ENCODE results near the gene TRPV3. TPM values are rescaled to one million over a fixed set of nuclear protein-coding genes. Genes with fewer than 3 reads are reported as not detected.
"Not testable (repeated sequence)": the region's sequence is repeated elsewhere in the genome, so short reads cannot be mapped to it uniquely, and the experiment has no call there.

The TRPV3 gene
- total RNA-seq, 2 donors from 2014 or later, result 6.5 to 9.7 TPM

GRCh38 chr17:3590231-3590630, 32.6 kb upstream of the TRPV3 start:
- Mint-ChIP-seq H3K4me3 (no peak overlapping the region), H3K9me3 (no peaks in the 10 kb centered on the region), H3K36me3 (no peaks in the 10 kb centered on the region), H3K4me1 (ENCODE audit: low read depth in 2 of 2) (peaks cover 0 to 7% of the 10 kb centered on the region in 2 donors), H3K27me3 (no peaks in the 10 kb centered on the region), H3K27ac (no peak overlapping the region)
- no peak for ATAC-seq
- DNase-seq (ENCODE audit: low spot score), result no peak

- peak; percentile 61 for DNase-seq (ENCODE audit: low spot score)
- Mint-ChIP-seq H3K36me3 (no peaks in the 10 kb centered on the region), H3K27ac (no peak overlapping the region), H3K9me3 (no peaks in the 10 kb centered on the region), H3K27me3 (no peaks in the 10 kb centered on the region), H3K4me1 (ENCODE audit: low read depth in 2 of 2) (peaks cover 0 to 7% of the 10 kb centered on the region in 2 donors), H3K4me3 (no peak overlapping the region)
- no peak for ATAC-seq
Measured at GRCh38 chr17:3589784-3590183, 32.2 kb upstream of the TRPV3 start.

- H3K9me3 Mint-ChIP-seq, result no peaks in the 10 kb centered on the region
- no peak overlapping the region for H3K27ac Mint-ChIP-seq
- H3K27me3 Mint-ChIP-seq, result no peaks in the 10 kb centered on the region
- no peak overlapping the region for H3K4me3 Mint-ChIP-seq
- DNase-seq (ENCODE audit: low spot score) (no peak), ATAC-seq (peak; percentile 5 to 12)
- H3K4me1 Mint-ChIP-seq (ENCODE audit: low read depth in 2 of 2), result peaks cover 0 to 8% of the 10 kb centered on the region in 2 donors
- H3K36me3 Mint-ChIP-seq, result peaks cover 5% of the 10 kb centered on the region
Measured at GRCh38 chr17:3585826-3586225, 28.2 kb upstream of the TRPV3 start.

GRCh38 chr17:3583456-3583855, 25.8 kb upstream of the TRPV3 start:
- Mint-ChIP-seq H3K9me3 (no peaks in the 10 kb centered on the region), H3K27ac (no peak overlapping the region), H3K4me1 (ENCODE audit: low read depth in 2 of 2) (peaks cover 0 to 3% of the 10 kb centered on the region in 2 donors), H3K27me3 (no peaks in the 10 kb centered on the region), H3K36me3 (peaks cover 9% of the 10 kb centered on the region), H3K4me3 (no peak overlapping the region)
- ATAC-seq, result peak in 1 of 2 donors; percentile 26
- DNase-seq (ENCODE audit: low spot score), result peak; percentile 51

- Mint-ChIP-seq H3K4me1 (ENCODE audit: low read depth in 2 of 2) (peaks cover 0 to 3% of the 10 kb centered on the region in 2 donors), H3K9me3 (no peaks in the 10 kb centered on the region), H3K36me3 (peaks cover 9% of the 10 kb centered on the region), H3K27me3 (no peaks in the 10 kb centered on the region), H3K4me3 (no peak overlapping the region), H3K27ac (no peak overlapping the region)
- DNase-seq (ENCODE audit: low spot score), result peak; percentile 16
- ATAC-seq, result no peak
Measured at GRCh38 chr17:3582915-3583314, 25.3 kb upstream of the TRPV3 start.

GRCh38 chr17:3578667-3579066, 21.1 kb upstream of the TRPV3 start:
- not testable (repeated sequence) for H3K9me3 Mint-ChIP-seq; ATAC-seq; H3K27me3 Mint-ChIP-seq; H3K27ac Mint-ChIP-seq; H3K4me3 Mint-ChIP-seq; DNase-seq (ENCODE audit: low spot score); H3K4me1 Mint-ChIP-seq (ENCODE audit: low read depth in 2 of 2); H3K36me3 Mint-ChIP-seq

- H3K36me3 Mint-ChIP-seq, result peaks cover 9% of the 10 kb centered on the region
- no peak overlapping the region for H3K4me3 Mint-ChIP-seq
- H3K27me3 Mint-ChIP-seq, result no peaks in the 10 kb centered on the region
- H3K9me3 Mint-ChIP-seq, result no peaks in the 10 kb centered on the region
- ATAC-seq (peak in 1 of 2 donors; percentile 4), DNase-seq (ENCODE audit: low spot score) (peak; percentile 56)
- H3K4me1 Mint-ChIP-seq (ENCODE audit: low read depth in 2 of 2), result peaks cover 0 to 6% of the 10 kb centered on the region in 2 donors
- H3K27ac Mint-ChIP-seq, result no peak overlapping the region
Measured at GRCh38 chr17:3576970-3577369, 19.4 kb upstream of the TRPV3 start.

- Mint-ChIP-seq H3K27me3 (no peaks in the 10 kb centered on the region), H3K4me1 (ENCODE audit: low read depth in 2 of 2) (peaks cover 0 to 3% of the 10 kb centered on the region in 2 donors), H3K36me3 (peaks cover 4% of the 10 kb centered on the region), H3K9me3 (no peaks in the 10 kb centered on the region), H3K27ac (no peak overlapping the region), H3K4me3 (no peak overlapping the region)
- DNase-seq (ENCODE audit: low spot score) (no peak), ATAC-seq (no peak)
Measured at GRCh38 chr17:3575511-3575910, 17.9 kb upstream of the TRPV3 start.

GRCh38 chr17:3574231-3574630, 16.6 kb upstream of the TRPV3 start:
- no peak overlapping the region for H3K27ac Mint-ChIP-seq
- peaks cover 4 to 6% of the 10 kb centered on the region in 2 donors for H3K4me1 Mint-ChIP-seq (ENCODE audit: low read depth in 2 of 2)
- no peak for ATAC-seq
- no peak overlapping the region for H3K4me3 Mint-ChIP-seq
- H3K36me3 Mint-ChIP-seq, result no peaks in the 10 kb centered on the region
- no peaks in the 10 kb centered on the region for H3K27me3 Mint-ChIP-seq
- no peaks in the 10 kb centered on the region for H3K9me3 Mint-ChIP-seq
- peak; percentile 45 for DNase-seq (ENCODE audit: low spot score)

GRCh38 chr17:3573246-3574100, 15.9 kb upstream of the TRPV3 start:
- no peaks in the 10 kb centered on the region for H3K27me3 Mint-ChIP-seq

GRCh38 chr17:3572231-3572630, 14.6 kb upstream of the TRPV3 start:
- H3K4me3 Mint-ChIP-seq, result no peak overlapping the region
- no peaks in the 10 kb centered on the region for H3K9me3 Mint-ChIP-seq
- peak; percentile 34 for DNase-seq (ENCODE audit: low spot score)
- ATAC-seq, result no peak
- H3K27ac Mint-ChIP-seq, result no peak overlapping the region
- peaks cover 4 to 6% of the 10 kb centered on the region in 2 donors for H3K4me1 Mint-ChIP-seq (ENCODE audit: low read depth in 2 of 2)
- H3K27me3 Mint-ChIP-seq, result no peaks in the 10 kb centered on the region
- no peaks in the 10 kb centered on the region for H3K36me3 Mint-ChIP-seq

More at GRCh38 chr17:3573246-3574100, 15.9 kb upstream of the TRPV3 start:
- no peaks in the 10 kb centered on the region for H3K36me3 Mint-ChIP-seq
- ATAC-seq (no peak), DNase-seq (ENCODE audit: low spot score) (peak; percentile 42)
- H3K4me3 Mint-ChIP-seq, result no peak overlapping the region
- H3K9me3 Mint-ChIP-seq, result no peaks in the 10 kb centered on the region
- H3K4me1 Mint-ChIP-seq (ENCODE audit: low read depth in 2 of 2), result peaks cover 4 to 6% of the 10 kb centered on the region in 2 donors
- H3K27ac Mint-ChIP-seq, result no peak overlapping the region

GRCh38 chr17:3571043-3571900, 13.7 kb upstream of the TRPV3 start:
- no peak overlapping the region for H3K4me3 Mint-ChIP-seq
- DNase-seq (ENCODE audit: low spot score), result peak; percentile 53
- H3K27me3 Mint-ChIP-seq, result no peaks in the 10 kb centered on the region
- H3K4me1 Mint-ChIP-seq (ENCODE audit: low read depth in 2 of 2), result peaks cover 4 to 6% of the 10 kb centered on the region in 2 donors
- no peaks in the 10 kb centered on the region for H3K36me3 Mint-ChIP-seq
- H3K9me3 Mint-ChIP-seq, result no peaks in the 10 kb centered on the region
- H3K27ac Mint-ChIP-seq, result no peak overlapping the region
- ATAC-seq, result peak; percentile 12 to 17

GRCh38 chr17:3569534-3570137, 12.0 kb upstream of the TRPV3 start:
- Mint-ChIP-seq H3K9me3 (no peaks in the 10 kb centered on the region), H3K4me3 (no peak overlapping the region), H3K36me3 (no peaks in the 10 kb centered on the region), H3K27ac (no peak overlapping the region), H3K4me1 (ENCODE audit: low read depth in 2 of 2) (peaks cover 4 to 6% of the 10 kb centered on the region in 2 donors), H3K27me3 (no peaks in the 10 kb centered on the region)
- no peak for ATAC-seq
- no peak for DNase-seq (ENCODE audit: low spot score)
